ENCODE results near the gene TMEM62.

DNA sequence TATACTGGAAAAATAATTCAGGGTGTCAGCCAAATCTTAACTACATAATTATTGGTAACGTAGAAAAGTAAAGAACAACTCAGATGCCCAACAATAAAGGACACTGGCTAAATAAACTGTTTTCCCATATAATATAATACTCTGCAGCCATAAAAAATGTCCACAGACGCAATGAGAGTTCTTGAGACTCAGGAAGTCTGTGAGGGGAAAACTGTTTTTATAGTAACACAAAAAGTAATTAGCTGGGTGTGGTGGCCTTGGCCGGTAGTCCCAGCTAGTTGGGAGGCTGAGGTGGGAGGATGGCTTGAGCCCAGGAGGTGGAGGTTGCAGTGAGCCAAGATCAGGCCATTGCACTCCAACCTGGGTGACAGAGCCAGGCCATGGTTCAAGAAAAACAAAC lies 22.0 kb upstream of the TMEM62 start:
- TF ChIP-seq, protein P1, sequence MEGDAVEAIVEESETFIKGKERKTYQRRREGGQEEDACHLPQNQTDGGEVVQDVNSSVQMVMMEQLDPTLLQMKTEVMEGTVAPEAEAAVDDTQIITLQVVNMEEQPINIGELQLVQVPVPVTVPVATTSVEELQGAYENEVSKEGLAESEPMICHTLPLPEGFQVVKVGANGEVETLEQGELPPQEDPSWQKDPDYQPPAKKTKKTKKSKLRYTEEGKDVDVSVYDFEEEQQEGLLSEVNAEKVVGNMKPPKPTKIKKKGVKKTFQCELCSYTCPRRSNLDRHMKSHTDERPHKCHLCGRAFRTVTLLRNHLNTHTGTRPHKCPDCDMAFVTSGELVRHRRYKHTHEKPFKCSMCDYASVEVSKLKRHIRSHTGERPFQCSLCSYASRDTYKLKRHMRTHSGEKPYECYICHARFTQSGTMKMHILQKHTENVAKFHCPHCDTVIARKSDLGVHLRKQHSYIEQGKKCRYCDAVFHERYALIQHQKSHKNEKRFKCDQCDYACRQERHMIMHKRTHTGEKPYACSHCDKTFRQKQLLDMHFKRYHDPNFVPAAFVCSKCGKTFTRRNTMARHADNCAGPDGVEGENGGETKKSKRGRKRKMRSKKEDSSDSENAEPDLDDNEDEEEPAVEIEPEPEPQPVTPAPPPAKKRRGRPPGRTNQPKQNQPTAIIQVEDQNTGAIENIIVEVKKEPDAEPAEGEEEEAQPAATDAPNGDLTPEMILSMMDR (IDR thresholded peaks at IDR 0.05) = no peak
- TF ChIP-seq POLR2A (IDR thresholded peaks at IDR 0.05) (no peak), POLR2AphosphoS5 (IDR thresholded peaks at IDR 0.05) (no peak), EP300 (IDR thresholded peaks at IDR 0.05) (no peak)
